A673 (cell line): ENCODE results near the gene CSTF1. TPM values are rescaled to one million over a fixed set of nuclear protein-coding genes. Genes with fewer than 3 reads are reported as not detected.

Source experiments
- BruUV-seq: library from RNA; stranded (reverse); fragments of 400-500 nt; replicated peaks from 2 replicates; lab custom pipeline; 2021; lab: Mats Ljungman, UMichigan
- CTCF ChIA-PET: fragments of 300-600 bp; sonication (Branson Sonifier 250); formaldehyde crosslinking; loops from one replicate; lab custom pipeline; 2022; ENCODE audit warnings: antibody characterized with exemption; lab: Charles Lee
- POLR2A ChIA-PET: fragments of 300-600 bp; sonication (Branson Sonifier 250); formaldehyde crosslinking; loops from one replicate; lab custom pipeline; 2022; ENCODE audit warnings: antibody characterized with exemption; ENCODE audit not compliant: low non-redundant PET; lab: Charles Lee
- DNase-seq: peaks from one replicate; pipeline ENCODE4 v3.0.0-alpha.2; 2015; ENCODE audit warnings: low spot score
- H3K27ac ChIP-seq: fragments of 200-600 bp; sonication (generic); 2 replicates; pipeline ENCODE4 v1.5.1; 2016; ENCODE audit warnings: mixed run types, low read depth, mild to moderate bottlenecking, mixed read lengths, antibody characterized with exemption, low read length; ENCODE audit not compliant: poor library complexity, severe bottlenecking
- H3K27me3 ChIP-seq: fragments of 200-600 bp; sonication (generic); replicated peaks from 2 replicates; pipeline ENCODE4 v1.6.1; 2017; ENCODE audit warnings: mixed run types, low read depth, mild to moderate bottlenecking, mixed read lengths, antibody characterized with exemption, low read length; ENCODE audit not compliant: insufficient read depth, poor library complexity
- H3K36me3 ChIP-seq: fragments of 200-600 bp; sonication (generic); 2 replicates; pipeline ENCODE4 v1.6.1; 2016; ENCODE audit warnings: mixed run types, mild to moderate bottlenecking, mixed read lengths, antibody characterized with exemption, low read length; ENCODE audit not compliant: insufficient read depth, poor library complexity, severe bottlenecking
- H3K4me1 ChIP-seq: fragments of 200-600 bp; sonication (generic); 2 replicates; pipeline ENCODE4 v1.6.1; 2017; ENCODE audit warnings: mixed run types, mild to moderate bottlenecking, mixed read lengths, antibody characterized with exemption, low read length; ENCODE audit not compliant: insufficient read depth, poor library complexity, severe bottlenecking
- H3K4me3 ChIP-seq: fragments of 200-600 bp; sonication (generic); 2 replicates; pipeline ENCODE4 v1.5.1; 2016; ENCODE audit warnings: low read depth, mixed run types, mild to moderate bottlenecking, mixed read lengths, low read length; ENCODE audit not compliant: poor library complexity, severe bottlenecking
- H3K9me3 ChIP-seq: fragments of 200-600 bp; sonication (generic); 2 replicates; pipeline ENCODE4 v1.6.1; 2016; ENCODE audit warnings: mixed run types, low read depth, mild to moderate bottlenecking, mixed read lengths, antibody characterized with exemption, low read length; ENCODE audit not compliant: poor library complexity, severe bottlenecking
- EZH2 ChIP-seq: fragments of 200-600 bp; sonication (generic); IDR thresholded peaks from 2 replicates; pipeline ENCODE4 v1.6.1; 2017; ENCODE audit warnings: borderline replicate concordance, low read depth, mild to moderate bottlenecking, mixed read lengths, antibody characterized with exemption, low read length; ENCODE audit not compliant: poor library complexity, severe bottlenecking
- intact Hi-C: fragments of 100-400 bp; cut with micrococcal nuclease; formaldehyde crosslinking; loops from one replicate; pipeline ENCODE4 v1.10.0; 2022; ENCODE audit not compliant: unreplicated experiment
- total RNA-seq: library from RNA; stranded (reverse); gene quantifications from 2 replicates; pipeline ENCODE4 v1.2.3, GENCODE V29; 2021
- TF ChIP-seq, protein P1 (sequence below): fragments of 300-800, 200-600 bp; sonication (generic); conservative IDR thresholded peaks from 2 replicates; pipeline ENCODE4 v1.5.1; 2017; ENCODE audit warnings: low read depth, mild to moderate bottlenecking, antibody characterized with exemption, low read length, moderate library complexity, mixed read lengths

CSTF1 gene
- total RNA-seq, 1 experiment from 2014 or later = 58.2 TPM

DNA sequence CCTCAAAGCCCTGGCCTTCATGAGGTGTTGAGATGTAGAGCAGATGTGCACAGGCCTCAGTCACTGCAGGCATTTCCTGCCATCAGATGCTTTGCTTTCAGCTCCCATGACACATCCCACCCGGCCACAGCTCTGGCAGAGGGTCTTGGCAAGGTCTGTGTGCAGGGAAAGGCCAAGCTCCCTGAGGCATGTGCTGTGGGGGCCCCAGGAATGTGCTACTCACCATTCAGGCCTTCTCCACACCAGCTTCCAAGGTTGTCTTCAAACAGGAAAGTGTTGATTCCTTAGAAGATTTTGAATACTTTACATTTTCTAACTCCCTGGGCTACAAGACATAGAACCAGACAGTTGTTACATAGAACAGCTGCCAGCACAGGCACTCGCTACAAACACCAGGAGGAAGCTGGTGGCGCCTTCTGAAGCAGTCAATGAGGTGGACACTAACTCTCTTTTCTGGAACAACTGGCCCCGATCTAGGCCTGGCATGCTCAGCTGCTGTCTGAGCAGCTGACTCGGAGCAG lies 47.4 kb downstream of the CSTF1 start:
- peak; percentile 19 for DNase-seq
- ChIA-PET POLR2A (no interaction called here), CTCF (no interaction called here)
- Histone ChIP-seq H3K27me3 (no peaks in the 10 kb centered on the region), H3K4me3 (no peak overlapping the region), H3K36me3 (no peaks in the 10 kb centered on the region), H3K9me3 (no peaks in the 10 kb centered on the region), H3K27ac (no peak overlapping the region), H3K4me1 (no peaks in the 10 kb centered on the region)
- no TSS peak for BruUV-seq
- TF ChIP-seq, protein P1, sequence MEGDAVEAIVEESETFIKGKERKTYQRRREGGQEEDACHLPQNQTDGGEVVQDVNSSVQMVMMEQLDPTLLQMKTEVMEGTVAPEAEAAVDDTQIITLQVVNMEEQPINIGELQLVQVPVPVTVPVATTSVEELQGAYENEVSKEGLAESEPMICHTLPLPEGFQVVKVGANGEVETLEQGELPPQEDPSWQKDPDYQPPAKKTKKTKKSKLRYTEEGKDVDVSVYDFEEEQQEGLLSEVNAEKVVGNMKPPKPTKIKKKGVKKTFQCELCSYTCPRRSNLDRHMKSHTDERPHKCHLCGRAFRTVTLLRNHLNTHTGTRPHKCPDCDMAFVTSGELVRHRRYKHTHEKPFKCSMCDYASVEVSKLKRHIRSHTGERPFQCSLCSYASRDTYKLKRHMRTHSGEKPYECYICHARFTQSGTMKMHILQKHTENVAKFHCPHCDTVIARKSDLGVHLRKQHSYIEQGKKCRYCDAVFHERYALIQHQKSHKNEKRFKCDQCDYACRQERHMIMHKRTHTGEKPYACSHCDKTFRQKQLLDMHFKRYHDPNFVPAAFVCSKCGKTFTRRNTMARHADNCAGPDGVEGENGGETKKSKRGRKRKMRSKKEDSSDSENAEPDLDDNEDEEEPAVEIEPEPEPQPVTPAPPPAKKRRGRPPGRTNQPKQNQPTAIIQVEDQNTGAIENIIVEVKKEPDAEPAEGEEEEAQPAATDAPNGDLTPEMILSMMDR = no peak
- TF ChIP-seq EZH2 = no peak
- intact Hi-C loops = no loop called here

DNA sequence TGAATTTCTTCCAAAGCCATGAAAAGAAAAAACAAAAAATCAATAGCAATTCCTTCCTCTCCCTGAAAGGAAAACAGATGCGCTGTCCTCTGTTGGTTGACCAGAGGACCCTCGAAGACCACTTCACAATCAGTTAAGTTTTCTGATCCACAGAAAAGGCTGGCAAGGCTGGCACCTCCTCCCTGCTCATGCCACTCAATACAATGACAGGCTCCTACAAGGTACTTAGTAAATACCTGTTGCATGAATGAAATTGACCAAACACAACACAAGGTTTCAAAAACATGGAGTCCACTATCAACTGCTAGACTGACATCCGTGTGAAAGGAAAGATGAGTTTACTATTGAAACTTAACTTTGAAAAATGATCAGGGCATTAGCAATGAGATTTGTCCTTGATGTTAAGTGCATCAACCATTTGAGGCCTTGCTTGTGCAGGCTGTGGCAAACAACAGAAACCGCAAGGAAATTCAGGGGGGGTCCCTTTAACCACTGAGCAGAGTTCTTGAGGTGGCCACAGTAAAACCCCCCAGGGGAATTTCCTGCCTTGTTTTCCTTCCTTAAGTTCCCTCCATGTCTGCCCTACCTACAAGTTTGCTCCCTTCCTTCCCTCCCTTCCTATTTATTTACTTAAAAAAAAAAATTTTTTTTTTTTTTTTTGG lies 48.0 kb downstream of the CSTF1 start:
- ChIA-PET CTCF (no interaction called here), POLR2A (no interaction called here)
- no peak overlapping the region for H3K27ac ChIP-seq
- intact Hi-C loops = no loop called here
- H3K27me3 ChIP-seq = no peaks in the 10 kb centered on the region
- TF ChIP-seq EZH2 = no peak
- H3K9me3 ChIP-seq = no peaks in the 10 kb centered on the region
- no peak overlapping the region for H3K4me3 ChIP-seq
- no peaks in the 10 kb centered on the region for H3K36me3 ChIP-seq
- no peaks in the 10 kb centered on the region for H3K4me1 ChIP-seq
- no TSS peak for BruUV-seq
- no peak for DNase-seq

- TF ChIP-seq, protein P1 = no peak
- TF ChIP-seq EZH2 = no peak
- no peaks in the 10 kb centered on the region for H3K36me3 ChIP-seq
- no peak overlapping the region for H3K27ac ChIP-seq
- no peaks in the 10 kb centered on the region for H3K9me3 ChIP-seq
- no peak overlapping the region for H3K4me3 ChIP-seq
- no peak for DNase-seq
- intact Hi-C loops = no loop called here
- CTCF ChIA-PET = no interaction called here
- POLR2A ChIA-PET = no interaction called here
- no peaks in the 10 kb centered on the region for H3K4me1 ChIP-seq
- no peaks in the 10 kb centered on the region for H3K27me3 ChIP-seq
- no TSS peak for BruUV-seq
Measured at GRCh38 chr20:56442389-56443365, 50.2 kb downstream of the CSTF1 start.
